Activated naive CD4-positive, alpha-beta T cell treated with anti-CD3 and anti-CD28 coated beads for 36 hours (primary cell): Measurements from ENCODE around the gene CCL24. TPM values are rescaled to one million over a fixed set of nuclear protein-coding genes. Genes with fewer than 3 reads are reported as not detected.
"Not testable (repeated sequence)": the region's sequence is repeated elsewhere in the genome, so short reads cannot be mapped to it uniquely, and the experiment has no call there.

ENCODE experiments used
- CTCF ChIA-PET: fragments of 350-600 bp; sonication (Branson Sonifier 250); formaldehyde crosslinking; loops from one replicate; lab custom pipeline; 2021; ENCODE audit warnings: antibody characterized with exemption; lab: Charles Lee
- DNase-seq: peaks from one replicate; pipeline ENCODE4 v3.0.0-alpha.2; 2020
- H3K27ac Mint-ChIP-seq: one replicate; pipeline ENCODE4 v1.8.0; 2021; ENCODE audit warnings: mild to moderate bottlenecking, mixed read lengths
- H3K27me3 Mint-ChIP-seq: one replicate; pipeline ENCODE4 v1.8.0; 2021; ENCODE audit warnings: low read depth, mixed read lengths
- H3K36me3 Mint-ChIP-seq: one replicate; pipeline ENCODE4 v1.8.0; 2021; ENCODE audit warnings: low read depth, mixed read lengths
- H3K4me1 Mint-ChIP-seq: one replicate; pipeline ENCODE4 v1.8.0; 2021; ENCODE audit warnings: low read depth, mixed read lengths
- H3K4me3 Mint-ChIP-seq: one replicate; pipeline ENCODE4 v1.8.0; 2021; ENCODE audit warnings: mild to moderate bottlenecking, moderate library complexity, mixed read lengths
- H3K9me3 Mint-ChIP-seq: one replicate; pipeline ENCODE4 v1.8.0; 2021; ENCODE audit warnings: mixed read lengths
- intact Hi-C: fragments of 100-400 bp; cut with micrococcal nuclease; formaldehyde crosslinking; loops from one replicate; pipeline ENCODE4 v1.15.1; 2023
- total RNA-seq, 2 experiments: library from RNA; stranded (reverse); gene quantifications; one replicate each; pipeline ENCODE4 v1.2.3, GENCODE V29; 2021

CCL24 gene
- total RNA-seq = not detected

GRCh38 chr7:75813781-75814236 lies at the start of gene CCL24:
Gene CCL24, minus strand, starts transcription at chr7:75813806. Its CDS starts 91 bp downstream, at chr7:75813715.
- peaks cover 3% of the 10 kb centered on the region for H3K27me3 Mint-ChIP-seq
- no peak within 1 kb of the TSS for H3K4me3 Mint-ChIP-seq
- no peaks in the 10 kb centered on the region for H3K9me3 Mint-ChIP-seq
- intact Hi-C loops = no loop called here
- no peak for DNase-seq
- H3K27ac Mint-ChIP-seq = no peak within 1 kb of the TSS
- H3K4me1 Mint-ChIP-seq = no peaks in the 10 kb centered on the region
- CTCF ChIA-PET = no interaction called here
- H3K36me3 Mint-ChIP-seq = no peaks in the 10 kb centered on the region

- intact Hi-C loops = no loop called here
- CTCF ChIA-PET = interaction anchor here (1.0 kb wide), 1 partner anchor 158 kb away, joined by 3 read pairs; no protein-coding TSS in a partner anchor
Measured at GRCh38 chr7:75861636-75862035, 48.0 kb upstream of the CCL24 start.

GRCh38 chr7:75858410-75858809 lies 44.8 kb upstream of the CCL24 start:
- DNase-seq = no peak
- intact Hi-C loops = no loop called here

More at GRCh38 chr7:75861636-75862035, 48.0 kb upstream of the CCL24 start:
- Mint-ChIP-seq H3K4me3 (no peak overlapping the region), H3K9me3 (no peaks in the 10 kb centered on the region), H3K4me1 (no peaks in the 10 kb centered on the region), H3K36me3 (no peaks in the 10 kb centered on the region), H3K27ac (no peak overlapping the region), H3K27me3 (no peaks in the 10 kb centered on the region)
- no peak for DNase-seq

GRCh38 chr7:75856536-75856935 lies 42.9 kb upstream of the CCL24 start:
- no peaks in the 10 kb centered on the region for H3K9me3 Mint-ChIP-seq
- no peak overlapping the region for H3K27ac Mint-ChIP-seq
- CTCF ChIA-PET = no interaction called here
- intact Hi-C loops = no loop called here
- H3K36me3 Mint-ChIP-seq = no peaks in the 10 kb centered on the region
- H3K4me3 Mint-ChIP-seq = no peak overlapping the region
- no peaks in the 10 kb centered on the region for H3K27me3 Mint-ChIP-seq
- no peak for DNase-seq
- no peaks in the 10 kb centered on the region for H3K4me1 Mint-ChIP-seq

More at GRCh38 chr7:75858410-75858809, 44.8 kb upstream of the CCL24 start:
- no peaks in the 10 kb centered on the region for H3K9me3 Mint-ChIP-seq
- no peaks in the 10 kb centered on the region for H3K4me1 Mint-ChIP-seq
- no peak overlapping the region for H3K27ac Mint-ChIP-seq
- CTCF ChIA-PET = interaction anchor here (0.6 to 1.2 kb wide), 2 partner anchors 160 to 162 kb away, joined by 4 read pairs; no protein-coding TSS in a partner anchor
- no peaks in the 10 kb centered on the region for H3K27me3 Mint-ChIP-seq
- H3K36me3 Mint-ChIP-seq = no peaks in the 10 kb centered on the region
- H3K4me3 Mint-ChIP-seq = no peak overlapping the region

- intact Hi-C loops, H3K27ac Mint-ChIP-seq: not testable (repeated sequence)
- CTCF ChIA-PET = interaction anchor here (0.6 to 1.3 kb wide), 2 partner anchors 165 to 208 kb away, joined by 3 to 4 read pairs; no protein-coding TSS in a partner anchor
Measured at GRCh38 chr7:75854813-75855345, 41.3 kb upstream of the CCL24 start.

GRCh38 chr7:75854233-75854632 lies 40.6 kb upstream of the CCL24 start:
- DNase-seq = no peak
- Mint-ChIP-seq H3K4me3 (no peak overlapping the region), H3K4me1 (no peaks in the 10 kb centered on the region), H3K36me3 (no peaks in the 10 kb centered on the region), H3K9me3 (no peaks in the 10 kb centered on the region), H3K27ac (no peak overlapping the region), H3K27me3 (no peaks in the 10 kb centered on the region)
- CTCF ChIA-PET = interaction anchor here (1.3 kb wide), 1 partner anchor 166 kb away, joined by 4 read pairs; no protein-coding TSS in a partner anchor
- intact Hi-C loops = no loop called here

More at GRCh38 chr7:75854813-75855345, 41.3 kb upstream of the CCL24 start:
- H3K27me3 Mint-ChIP-seq, H3K4me3 Mint-ChIP-seq, H3K4me1 Mint-ChIP-seq, H3K9me3 Mint-ChIP-seq, H3K36me3 Mint-ChIP-seq, DNase-seq: not testable (repeated sequence)

GRCh38 chr7:75850235-75850634 lies 36.6 kb upstream of the CCL24 start:
- H3K27me3 Mint-ChIP-seq = no peaks in the 10 kb centered on the region
- CTCF ChIA-PET = no interaction called here
- H3K36me3 Mint-ChIP-seq = no peaks in the 10 kb centered on the region
- no peaks in the 10 kb centered on the region for H3K4me1 Mint-ChIP-seq
- no peak overlapping the region for H3K27ac Mint-ChIP-seq
- no peak for DNase-seq
- no peak overlapping the region for H3K4me3 Mint-ChIP-seq
- intact Hi-C loops = no loop called here
- no peaks in the 10 kb centered on the region for H3K9me3 Mint-ChIP-seq

GRCh38 chr7:75849573-75849972 lies 36.0 kb upstream of the CCL24 start:
- Mint-ChIP-seq H3K9me3 (no peaks in the 10 kb centered on the region), H3K27ac (no peak overlapping the region), H3K36me3 (no peaks in the 10 kb centered on the region), H3K27me3 (no peaks in the 10 kb centered on the region), H3K4me3 (no peak overlapping the region), H3K4me1 (no peaks in the 10 kb centered on the region)
- intact Hi-C loops = no loop called here
- no peak for DNase-seq
- CTCF ChIA-PET = no interaction called here

- no peak overlapping the region for H3K4me3 Mint-ChIP-seq
- DNase-seq = no peak
- intact Hi-C loops = no loop called here
- H3K27ac Mint-ChIP-seq = no peak overlapping the region
- H3K36me3 Mint-ChIP-seq = no peaks in the 10 kb centered on the region
- H3K27me3 Mint-ChIP-seq = no peaks in the 10 kb centered on the region
- CTCF ChIA-PET = no interaction called here
- peaks cover 9% of the 10 kb centered on the region for H3K4me1 Mint-ChIP-seq
- H3K9me3 Mint-ChIP-seq = no peaks in the 10 kb centered on the region
Measured at GRCh38 chr7:75847707-75848106, 34.1 kb upstream of the CCL24 start.

GRCh38 chr7:75845132-75845531 lies 31.5 kb upstream of the CCL24 start:
- DNase-seq, H3K4me3 Mint-ChIP-seq, H3K36me3 Mint-ChIP-seq, H3K9me3 Mint-ChIP-seq, H3K27me3 Mint-ChIP-seq, intact Hi-C loops, H3K27ac Mint-ChIP-seq: not testable (repeated sequence)
- H3K4me1 Mint-ChIP-seq = peaks cover 13% of the 10 kb centered on the region
- CTCF ChIA-PET = interaction anchor here (0.7 kb wide), 1 partner anchor 161 kb away, joined by 3 read pairs; no protein-coding TSS in a partner anchor

GRCh38 chr7:75844158-75844557 lies 30.6 kb upstream of the CCL24 start:
- CTCF ChIA-PET = interaction anchor here (0.7 kb wide), 1 partner anchor 160 kb away, joined by 3 read pairs; no protein-coding TSS in a partner anchor
- Mint-ChIP-seq H3K4me1 (peaks cover 13% of the 10 kb centered on the region), H3K27ac (no peak overlapping the region), H3K4me3 (no peak overlapping the region), H3K36me3 (no peaks in the 10 kb centered on the region), H3K9me3 (no peaks in the 10 kb centered on the region), H3K27me3 (no peaks in the 10 kb centered on the region)
- intact Hi-C loops = no loop called here
- DNase-seq = no peak

GRCh38 chr7:75843613-75844116 lies 30.1 kb upstream of the CCL24 start:
- intact Hi-C loops = loop anchor here (1.0 to 2.0 kb wide), 2 partner anchors 67 to 166 kb away; no protein-coding TSS in a partner anchor
- no peak for DNase-seq
- Mint-ChIP-seq H3K9me3 (no peaks in the 10 kb centered on the region), H3K4me1 (peaks cover 13% of the 10 kb centered on the region), H3K4me3 (no peak overlapping the region), H3K27ac (no peak overlapping the region), H3K36me3 (no peaks in the 10 kb centered on the region), H3K27me3 (no peaks in the 10 kb centered on the region)
- CTCF ChIA-PET = no interaction called here
